IMR-90 (cell line): ENCODE data around the gene MAGEA9.
"Not testable (repeated sequence)": the region's sequence is repeated elsewhere in the genome, so short reads cannot be mapped to it uniquely, and the experiment has no call there.

Experiments used
- CEBPB ChIP-seq: IDR thresholded peaks from 2 replicates; pipeline ENCODE4 v1.6.1; 2012; ENCODE audit warnings: low read depth, low read length, improper control_type of control experiment
- MAZ ChIP-seq: IDR thresholded peaks from 2 replicates; pipeline ENCODE4 v1.6.1; 2012; ENCODE audit warnings: low read depth, mild to moderate bottlenecking, low read length, improper control_type of control experiment, moderate library complexity, borderline replicate concordance
- POLR2A ChIP-seq: IDR thresholded peaks from 2 replicates; pipeline ENCODE4 v1.6.1; 2012; ENCODE audit warnings: mild to moderate bottlenecking, low read depth, low read length
- RAD21 ChIP-seq: IDR thresholded peaks from 2 replicates; pipeline ENCODE4 v1.6.1; 2012; ENCODE audit warnings: low read length, improper control_type of control experiment
- RCOR1 ChIP-seq: IDR thresholded peaks from 2 replicates; pipeline ENCODE4 v1.6.1; 2012; ENCODE audit warnings: mild to moderate bottlenecking, low read length, improper control_type of control experiment; ENCODE audit not compliant: insufficient replicate concordance
- RFX5 ChIP-seq: IDR thresholded peaks from 2 replicates; pipeline ENCODE4 v1.8.0; 2012; ENCODE audit warnings: low read depth, mild to moderate bottlenecking, low read length, moderate library complexity
- SMC3 ChIP-seq: fragments of 150-350 bp; IDR thresholded peaks from 2 replicates; pipeline ENCODE4 v1.6.1; 2016; ENCODE audit warnings: low read depth, mild to moderate bottlenecking, antibody characterized with exemption, low read length, moderate library complexity
- TF ChIP-seq, protein P1 (sequence below): conservative IDR thresholded peaks from 2 replicates; pipeline ENCODE4 v1.5.1; 2012; ENCODE audit warnings: mild to moderate bottlenecking, low read depth, low read length, improper control_type of control experiment
- TF ChIP-seq, protein P2 (sequence below): fragments of 150-350 bp; IDR thresholded peaks from 2 replicates; pipeline ENCODE4 v1.6.1; 2017; ENCODE audit warnings: mild to moderate bottlenecking, antibody characterized with exemption, low read length, low read depth

DNA sequence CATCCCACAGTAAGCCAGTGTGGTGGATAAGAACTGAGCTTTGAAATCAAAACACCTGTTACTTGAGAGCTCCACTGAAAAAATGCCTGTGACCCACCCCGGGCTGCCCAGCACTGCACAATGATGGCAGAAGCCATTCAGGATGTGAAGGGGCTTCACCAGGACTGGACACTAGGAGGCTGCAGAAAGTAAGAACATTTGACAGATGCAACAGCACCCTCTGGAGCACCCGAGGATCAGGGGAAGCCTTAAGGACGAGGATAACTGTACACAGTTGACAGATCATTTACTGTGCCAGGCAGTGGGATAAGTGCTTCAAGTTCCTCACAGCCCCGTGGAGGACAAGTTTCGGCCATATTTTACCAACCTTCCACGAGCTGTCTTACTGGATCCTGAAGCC lies 39.5 kb upstream of the MAGEA9 start:
- TF ChIP-seq POLR2A, RFX5, SMC3, RCOR1, CEBPB, MAZ, RAD21: not testable (repeated sequence)
- TF ChIP-seq, protein P1, sequence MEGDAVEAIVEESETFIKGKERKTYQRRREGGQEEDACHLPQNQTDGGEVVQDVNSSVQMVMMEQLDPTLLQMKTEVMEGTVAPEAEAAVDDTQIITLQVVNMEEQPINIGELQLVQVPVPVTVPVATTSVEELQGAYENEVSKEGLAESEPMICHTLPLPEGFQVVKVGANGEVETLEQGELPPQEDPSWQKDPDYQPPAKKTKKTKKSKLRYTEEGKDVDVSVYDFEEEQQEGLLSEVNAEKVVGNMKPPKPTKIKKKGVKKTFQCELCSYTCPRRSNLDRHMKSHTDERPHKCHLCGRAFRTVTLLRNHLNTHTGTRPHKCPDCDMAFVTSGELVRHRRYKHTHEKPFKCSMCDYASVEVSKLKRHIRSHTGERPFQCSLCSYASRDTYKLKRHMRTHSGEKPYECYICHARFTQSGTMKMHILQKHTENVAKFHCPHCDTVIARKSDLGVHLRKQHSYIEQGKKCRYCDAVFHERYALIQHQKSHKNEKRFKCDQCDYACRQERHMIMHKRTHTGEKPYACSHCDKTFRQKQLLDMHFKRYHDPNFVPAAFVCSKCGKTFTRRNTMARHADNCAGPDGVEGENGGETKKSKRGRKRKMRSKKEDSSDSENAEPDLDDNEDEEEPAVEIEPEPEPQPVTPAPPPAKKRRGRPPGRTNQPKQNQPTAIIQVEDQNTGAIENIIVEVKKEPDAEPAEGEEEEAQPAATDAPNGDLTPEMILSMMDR = not testable (repeated sequence)
- TF ChIP-seq, protein P2, sequence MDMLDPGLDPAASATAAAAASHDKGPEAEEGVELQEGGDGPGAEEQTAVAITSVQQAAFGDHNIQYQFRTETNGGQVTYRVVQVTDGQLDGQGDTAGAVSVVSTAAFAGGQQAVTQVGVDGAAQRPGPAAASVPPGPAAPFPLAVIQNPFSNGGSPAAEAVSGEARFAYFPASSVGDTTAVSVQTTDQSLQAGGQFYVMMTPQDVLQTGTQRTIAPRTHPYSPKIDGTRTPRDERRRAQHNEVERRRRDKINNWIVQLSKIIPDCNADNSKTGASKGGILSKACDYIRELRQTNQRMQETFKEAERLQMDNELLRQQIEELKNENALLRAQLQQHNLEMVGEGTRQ = not testable (repeated sequence)
